GM13976 (cell line): ENCODE results near the gene MATK.

Experiments used
- DNase-seq: peaks from one replicate; pipeline ENCODE4 v3.0.0; 2012; ENCODE audit warnings: low spot score
- in situ Hi-C: fragments of 300-500 bp; cut with MboI; formaldehyde crosslinking; loops from one replicate; pipeline ENCODE4 v1.12.0; 2022; ENCODE audit warnings: low sequenced_read_pairs, mixed read lengths, inconsistent platforms; ENCODE audit not compliant: unreplicated experiment
- TF ChIP-seq, protein P1 (sequence below): IDR thresholded peaks from 2 replicates; pipeline ENCODE4 v1.5.1; 2012; ENCODE audit warnings: borderline replicate concordance, mild to moderate bottlenecking; ENCODE audit not compliant: insufficient read depth; ENCODE audit errors: extremely low read depth, missing control alignments, control extremely low read depth

Gene MATK

DNA sequence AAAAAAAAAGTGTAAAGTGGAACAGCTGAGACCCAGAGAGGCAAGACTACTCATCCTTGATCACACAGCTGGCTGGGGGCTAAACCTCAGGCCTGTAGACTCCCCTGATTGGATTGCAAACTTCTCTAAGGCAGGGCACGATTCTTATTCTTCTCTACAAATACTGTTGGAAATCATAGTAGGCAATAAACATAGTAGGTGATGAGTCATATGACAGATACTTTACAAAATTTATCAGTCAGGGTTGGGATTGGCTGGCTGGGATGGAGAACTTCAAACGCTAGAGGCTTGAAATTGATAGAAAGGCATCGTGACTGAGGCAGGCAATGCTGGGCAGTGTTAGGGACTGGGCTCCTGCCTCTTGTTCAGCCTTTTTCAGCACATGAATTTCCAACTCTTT, 5.9 kb upstream of the MATK start:
- TF ChIP-seq, protein P1, sequence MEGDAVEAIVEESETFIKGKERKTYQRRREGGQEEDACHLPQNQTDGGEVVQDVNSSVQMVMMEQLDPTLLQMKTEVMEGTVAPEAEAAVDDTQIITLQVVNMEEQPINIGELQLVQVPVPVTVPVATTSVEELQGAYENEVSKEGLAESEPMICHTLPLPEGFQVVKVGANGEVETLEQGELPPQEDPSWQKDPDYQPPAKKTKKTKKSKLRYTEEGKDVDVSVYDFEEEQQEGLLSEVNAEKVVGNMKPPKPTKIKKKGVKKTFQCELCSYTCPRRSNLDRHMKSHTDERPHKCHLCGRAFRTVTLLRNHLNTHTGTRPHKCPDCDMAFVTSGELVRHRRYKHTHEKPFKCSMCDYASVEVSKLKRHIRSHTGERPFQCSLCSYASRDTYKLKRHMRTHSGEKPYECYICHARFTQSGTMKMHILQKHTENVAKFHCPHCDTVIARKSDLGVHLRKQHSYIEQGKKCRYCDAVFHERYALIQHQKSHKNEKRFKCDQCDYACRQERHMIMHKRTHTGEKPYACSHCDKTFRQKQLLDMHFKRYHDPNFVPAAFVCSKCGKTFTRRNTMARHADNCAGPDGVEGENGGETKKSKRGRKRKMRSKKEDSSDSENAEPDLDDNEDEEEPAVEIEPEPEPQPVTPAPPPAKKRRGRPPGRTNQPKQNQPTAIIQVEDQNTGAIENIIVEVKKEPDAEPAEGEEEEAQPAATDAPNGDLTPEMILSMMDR, result no peak
- no peak for DNase-seq
- in situ Hi-C loops, result no loop called here

DNA sequence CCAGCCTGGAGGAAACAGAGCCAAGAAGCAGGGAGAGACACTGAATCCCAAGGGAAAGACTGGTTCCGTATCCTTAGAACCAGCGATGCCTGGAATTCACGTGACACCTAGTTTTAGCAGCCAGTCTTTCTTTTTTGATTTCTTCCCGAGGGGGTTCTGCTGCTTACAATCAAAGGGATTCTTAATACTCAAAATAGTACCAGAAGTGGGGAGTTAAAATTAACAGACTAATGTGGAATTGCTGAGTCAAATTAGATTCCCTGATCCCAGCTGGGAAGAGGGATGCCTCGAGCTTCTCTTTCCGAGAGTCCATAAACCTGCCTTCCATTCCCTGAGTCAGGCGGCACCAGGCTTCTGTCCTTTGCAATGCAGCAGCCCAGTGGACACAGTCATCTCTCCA, 4.8 kb upstream of the MATK start:
- TF ChIP-seq, protein P1, result no peak
- DNase-seq, result no peak
- in situ Hi-C loops, result no loop called here

DNA sequence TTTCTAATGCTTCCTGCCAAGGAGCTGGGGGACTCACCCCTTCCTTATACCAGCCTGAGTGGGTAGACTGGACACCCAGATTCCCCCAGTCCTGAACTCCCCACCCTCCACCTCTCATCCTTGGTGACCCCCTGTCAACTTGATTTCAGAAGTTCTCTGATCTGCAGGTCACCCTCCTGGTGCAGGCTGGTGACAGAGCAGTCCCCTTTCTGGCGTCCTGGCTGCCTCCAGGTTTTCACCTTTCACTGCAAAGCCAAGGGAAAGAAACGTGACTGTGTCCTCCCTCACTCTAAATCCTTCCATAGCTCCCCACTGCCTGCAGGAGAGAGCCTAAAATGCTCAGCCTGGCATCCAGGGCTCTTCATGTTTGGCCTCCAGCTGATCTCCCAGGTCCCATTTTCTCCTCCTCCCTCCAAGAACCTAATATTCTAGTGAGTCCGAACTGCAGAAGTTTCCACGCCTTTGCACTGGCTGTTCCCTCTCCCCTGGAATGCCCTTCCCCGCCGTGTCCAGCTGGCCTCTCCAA, 4.1 kb upstream of the MATK start:
- TF ChIP-seq, protein P1, result no peak
- in situ Hi-C loops, result no loop called here

DNA sequence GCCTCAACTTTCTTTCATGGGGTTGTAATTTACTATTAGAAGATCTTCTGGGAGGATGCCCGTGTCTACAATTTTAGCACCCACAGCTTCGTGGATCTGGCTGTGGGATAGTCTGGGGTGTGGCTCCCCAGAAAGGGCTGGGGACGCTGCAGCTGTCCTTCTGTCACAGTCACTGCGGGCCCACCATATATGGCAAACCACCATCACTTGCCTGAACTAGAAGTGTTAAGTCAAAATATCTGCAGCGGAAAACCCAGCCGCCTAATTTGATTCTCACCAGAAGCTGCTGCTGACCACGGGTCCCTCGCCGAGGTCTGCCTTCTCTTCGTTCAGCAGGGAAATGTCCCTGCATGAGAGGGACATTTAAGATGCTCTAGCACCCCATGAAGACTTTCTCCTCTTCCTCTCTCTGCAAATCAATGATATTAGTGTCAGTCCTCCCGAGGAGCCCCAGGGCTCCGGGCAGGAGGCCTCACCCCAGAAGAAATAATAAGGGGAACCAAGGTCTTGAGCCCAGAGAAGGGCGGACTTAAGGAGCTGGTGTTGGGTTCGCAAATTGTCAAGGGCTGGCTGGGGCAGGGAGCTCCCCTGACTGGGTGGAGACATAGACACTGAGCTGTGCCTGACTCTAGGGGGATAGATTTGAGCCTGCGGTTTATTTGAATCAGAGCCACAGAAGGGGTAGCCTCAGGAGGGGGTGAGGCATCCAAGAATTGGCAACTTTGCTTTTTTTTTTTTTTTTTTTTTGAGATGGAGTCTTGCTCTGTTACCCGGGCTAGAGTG, 3.0 kb upstream of the MATK start:
- TF ChIP-seq, protein P1, result no peak
- in situ Hi-C loops, result no loop called here
- no peak for DNase-seq

More for the DNA sequence above, 4.1 kb upstream of the MATK start:
- no peak for DNase-seq

DNA sequence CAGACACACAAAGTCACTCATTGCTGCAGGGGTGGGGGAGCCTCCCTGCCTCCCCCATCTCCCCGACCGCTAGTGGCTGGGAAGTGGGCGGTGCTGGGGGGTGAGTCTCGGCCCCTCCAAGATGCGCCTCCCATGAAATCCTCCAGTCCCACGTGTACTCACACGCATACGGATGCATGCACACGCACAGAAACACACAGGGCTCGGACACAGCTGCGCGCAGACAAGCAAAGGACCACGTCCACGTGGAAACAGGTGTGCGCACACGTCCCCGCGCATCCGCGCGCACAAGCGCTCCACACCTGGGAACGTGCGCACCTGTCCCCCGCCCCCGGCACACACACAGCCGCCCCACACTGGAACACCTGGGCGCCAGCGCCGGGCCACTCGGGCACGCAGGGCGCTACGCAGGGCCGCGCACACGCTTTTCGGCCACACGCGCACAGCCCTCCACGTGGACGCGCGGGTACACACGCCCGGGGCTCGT, 687 bp downstream of the MATK start:
- no peak for DNase-seq
- in situ Hi-C loops, result no loop called here
- TF ChIP-seq, protein P1, result no peak

DNA sequence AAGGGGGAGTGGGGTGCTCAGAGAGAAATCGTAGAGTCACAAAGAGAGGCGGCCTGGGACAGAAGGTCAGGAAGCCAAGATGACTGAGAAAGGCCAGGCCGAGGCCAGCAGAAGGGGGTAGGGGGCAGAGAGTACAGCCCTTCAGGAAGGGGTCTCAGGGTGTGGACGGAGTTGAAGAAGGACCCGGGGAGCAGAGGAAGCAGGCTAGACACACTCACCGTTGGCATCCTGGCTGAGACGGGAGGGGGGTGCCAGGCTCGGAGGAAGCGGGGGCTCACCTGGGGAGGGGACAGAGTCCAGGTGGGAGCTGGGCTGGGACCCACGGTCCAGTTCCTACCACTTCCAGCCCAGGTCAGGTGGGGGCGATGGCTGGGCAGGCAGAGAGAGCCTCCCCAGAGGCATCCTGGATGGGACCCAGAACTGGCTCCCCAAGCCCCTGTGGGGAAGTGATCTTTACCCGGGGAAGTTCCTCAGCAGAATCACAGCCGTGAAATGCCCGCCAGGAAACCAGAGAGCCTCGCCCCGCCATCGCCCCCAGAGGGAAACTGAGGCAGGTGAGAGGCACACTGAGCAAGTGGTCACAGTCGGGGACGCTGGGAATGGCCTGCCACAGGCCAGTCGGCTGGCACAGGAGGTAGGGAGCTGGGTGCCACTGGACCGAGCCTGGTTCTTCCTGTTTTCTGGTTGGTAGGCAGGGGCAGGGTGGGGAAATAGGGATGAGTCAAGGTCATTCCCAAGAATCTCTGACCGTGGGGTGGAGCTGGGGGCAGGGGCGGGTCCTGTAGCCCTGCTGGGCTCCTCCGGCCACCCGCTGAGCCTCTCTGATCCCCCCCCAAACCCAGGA, 1.4 kb downstream of the MATK start:
- TF ChIP-seq, protein P1, result no peak
- in situ Hi-C loops, result no loop called here
- DNase-seq, result no peak
